Left lung (tissue), 10 donors: ENCODE results near the gene NFATC4. TPM values are rescaled to one million over a fixed set of nuclear protein-coding genes. Genes with fewer than 3 reads are reported as not detected.

Experiments
- ATAC-seq: fragments of 200-7000 bp; cut with Tn5 transposase; one replicate; pipeline ENCODE4 v1.9.1; 2020; ENCODE audit warnings: moderate library complexity
- DNase-seq, 4 donors: peaks; one replicate each; pipeline ENCODE4 v3.0.0-alpha.2; 2013 to 2020
- H3K27ac ChIP-seq, 2 donors: fragments of 200-600 bp; sonication (generic) in 1 of 2; one replicate each; pipeline versions ENCODE4 v1.5.0 to v1.8.0; 2020 to 2021
- H3K27me3 ChIP-seq, 2 donors: fragments of 200-600 bp; sonication (generic) in 1 of 2; one replicate each; pipeline versions ENCODE4 v1.5.0 to v1.8.0; 2020 to 2021
- H3K36me3 ChIP-seq, 2 donors: fragments of 200-600 bp; sonication (generic) in 1 of 2; one replicate each; pipeline versions ENCODE4 v1.5.0 to v1.8.0; 2020 to 2021
- H3K4me1 ChIP-seq, 2 donors: fragments of 200-600 bp; one replicate each; pipeline ENCODE4 v1.8.0; 2021
- H3K4me3 ChIP-seq, 2 donors: fragments of 200-600 bp; sonication (generic) in 1 of 2; one replicate each; pipeline versions ENCODE4 v1.5.0 to v1.8.0; 2020 to 2021; ENCODE audit warnings: mild to moderate bottlenecking in 1 of 2
- H3K9me3 ChIP-seq, 2 donors: fragments of 200-600 bp; sonication (generic) in 1 of 2; one replicate each; pipeline versions ENCODE4 v1.5.0 to v1.8.0; 2020 to 2021
- CTCF ChIP-seq, 2 donors: fragments of 200-600 bp; sonication (generic) in 1 of 2; IDR thresholded peaks; one replicate each; pipeline versions ENCODE4 v1.5.0 to v1.8.0; 2021; ENCODE audit warnings: antibody characterized with exemption in 2 of 2
- intact Hi-C, 2 donors: fragments of 100-400 bp; cut with DNase I; formaldehyde crosslinking; loops; one replicate each; pipeline versions ENCODE4 v1.11.2 to v1.14.2; 2022
- polyA plus RNA-seq, 6 donors: library from polyadenylated mRNA; unstranded; fragments of 120-200 nt; gene quantifications; one replicate each; pipeline ENCODE4 v1.2.1, GENCODE V29; 2013; ENCODE audit not compliant: insufficient read length in 6 of 6
- total RNA-seq, 2 donors: library from RNA; stranded (reverse); fragmentation: NEBNext Ultra II Directional; extraction: Animal tissue kit (Norgen Biotek cat#: 25700); gene quantifications; one replicate each; pipeline ENCODE4 v1.2.1, GENCODE V29; 2021
- donor health status: DM: no; HTN: yes; CAD: no.
- donor health status: DM: no; HTN: no; CAD: no.

Gene NFATC4
- total and polyA plus RNA-seq, 8 donors, result 39.4 to 102 (median 81.1) TPM

- Histone ChIP-seq H3K4me1 (peaks cover 17 to 76% of the 10 kb centered on the region in 2 donors), H3K27me3 (peaks cover 0 to 10% of the 10 kb centered on the region in 2 donors), H3K27ac (peak overlapping the region in 1 of 2 donors; percentile 69), H3K4me3 (no peak overlapping the region), H3K9me3 (no peaks in the 10 kb centered on the region), H3K36me3 (peaks cover 0 to 4% of the 10 kb centered on the region in 2 donors)
- ATAC-seq (no peak), DNase-seq (peak in 1 of 4 donors; percentile 70)
- intact Hi-C loops, result no loop called here
- no peak for TF ChIP-seq CTCF (IDR thresholded peaks at IDR 0.05)
Observed at GRCh38 chr14:24329073-24329663, 38.8 kb upstream of the NFATC4 start.

GRCh38 chr14:24329736-24330135 lies 38.2 kb upstream of the NFATC4 start:
- H3K36me3 ChIP-seq, result peaks cover 0 to 4% of the 10 kb centered on the region in 2 donors
- peak overlapping the region in 1 of 2 donors; percentile 69 for H3K27ac ChIP-seq
- DNase-seq (peak in 2 of 4 donors; percentile 87 to 92), ATAC-seq (peak; percentile 9)
- peaks cover 23 to 81% of the 10 kb centered on the region in 2 donors for H3K4me1 ChIP-seq
- H3K4me3 ChIP-seq, result no peak overlapping the region
- H3K27me3 ChIP-seq, result peaks cover 4 to 16% of the 10 kb centered on the region in 2 donors
- TF ChIP-seq CTCF (IDR thresholded peaks at IDR 0.05), result no peak
- H3K9me3 ChIP-seq, result no peaks in the 10 kb centered on the region
- intact Hi-C loops, result loop anchor here (5.0 to 10.0 kb wide), 3 partner anchors 103 to 345 kb away; no protein-coding TSS in a partner anchor

GRCh38 chr14:24330973-24331674 lies 36.9 kb upstream of the NFATC4 start:
- Histone ChIP-seq H3K4me1 (peaks cover 26 to 95% of the 10 kb centered on the region in 2 donors), H3K27ac (no peak overlapping the region), H3K27me3 (peaks cover 9 to 27% of the 10 kb centered on the region in 2 donors), H3K36me3 (peaks cover 0 to 5% of the 10 kb centered on the region in 2 donors), H3K4me3 (no peak overlapping the region), H3K9me3 (no peaks in the 10 kb centered on the region)
- intact Hi-C loops, result loop anchor here (5.0 to 10.0 kb wide), 3 partner anchors 101 to 344 kb away; no protein-coding TSS in a partner anchor
- ATAC-seq (no peak), DNase-seq (peak in 1 of 4 donors; percentile 45)
- no peak for TF ChIP-seq CTCF (IDR thresholded peaks at IDR 0.05)

- peak in 1 of 4 donors; percentile 78 for DNase-seq
- H3K36me3 ChIP-seq, result peaks cover 0 to 12% of the 10 kb centered on the region in 2 donors
- intact Hi-C loops, result loop anchor here (5.0 to 10.0 kb wide), 3 partner anchors 101 to 343 kb away; no protein-coding TSS in a partner anchor
- no peak for TF ChIP-seq CTCF (IDR thresholded peaks at IDR 0.05)
- H3K9me3 ChIP-seq, result no peaks in the 10 kb centered on the region
- no peak overlapping the region for H3K4me3 ChIP-seq
- H3K4me1 ChIP-seq, result peaks cover 26 to 99% of the 10 kb centered on the region in 2 donors
- H3K27ac ChIP-seq, result peak overlapping the region in 1 of 2 donors; percentile 74
- peaks cover 9 to 27% of the 10 kb centered on the region in 2 donors for H3K27me3 ChIP-seq
- ATAC-seq, result no peak
Observed at GRCh38 chr14:24331731-24332267, 36.2 kb upstream of the NFATC4 start.
